Mesodermal cell (in vitro differentiated cells): ENCODE results near the gene ANKRD11. TPM values are rescaled to one million over a fixed set of nuclear protein-coding genes. Genes with fewer than 3 reads are reported as not detected.

Experiments
- H3K27ac ChIP-seq: 2 replicates; pipeline ENCODE4 v1.7.0; 2013; ENCODE audit warnings: mild to moderate bottlenecking, low read depth, low read length, moderate library complexity; ENCODE audit not compliant: severe bottlenecking
- H3K36me3 ChIP-seq: 2 replicates; pipeline ENCODE4 v1.7.1; 2013; ENCODE audit warnings: mild to moderate bottlenecking, low read length, moderate library complexity; ENCODE audit not compliant: control insufficient read depth, insufficient read depth
- H3K4me1 ChIP-seq: one replicate; pipeline ENCODE4 v1.7.1; 2013; ENCODE audit warnings: mild to moderate bottlenecking, low read length; ENCODE audit not compliant: insufficient read depth, control insufficient read depth, poor library complexity, severe bottlenecking
- H3K4me3 ChIP-seq: 2 replicates; pipeline ENCODE4 v1.7.0; 2013; ENCODE audit warnings: low read length, control low read depth, mild to moderate bottlenecking; ENCODE audit not compliant: insufficient read depth, poor library complexity, severe bottlenecking; ENCODE audit errors: extremely low read depth
- H3K9me3 ChIP-seq: 2 replicates; pipeline ENCODE4 v1.7.1; 2013; ENCODE audit warnings: mild to moderate bottlenecking, low read length, moderate library complexity; ENCODE audit not compliant: control insufficient read depth
- WGBS, 2 experiments: methylation state at CpG; one replicate each; pipeline ENCODE4 v1.1.5; 2013; ENCODE audit warnings: missing lambda C conversion rate in 2 of 2; ENCODE audit not compliant: insufficient coverage in 2 of 2; 5-methylcytosine and 5-hydroxymethylcytosine counted together
- polyA plus RNA-seq, 2 experiments: library from polyadenylated mRNA; stranded (reverse); fragments of 50-300 nt; gene quantifications; one replicate each; pipeline ENCODE4 v1.2.3, GENCODE V29; 2013

Gene ANKRD11
- 97.2 TPM for polyA plus RNA-seq (2013, experiment 1 of 2)
- 73.2 TPM for polyA plus RNA-seq (2013, experiment 2 of 2)

- peak within 1 kb of the TSS; percentile 83 for H3K4me3 ChIP-seq
- peaks cover 13% of the 10 kb centered on the region for H3K36me3 ChIP-seq
- H3K27ac ChIP-seq, result peak within 1 kb of the TSS; percentile 93
- H3K4me1 ChIP-seq, result peaks cover 14% of the 10 kb centered on the region
- 0% methylated on average over 67 to 91 of the region's 96 CpGs for WGBS, 2 experiments
- H3K9me3 ChIP-seq, result no peaks in the 10 kb centered on the region
These were observed at the start of gene ANKRD11 for GRCh38 chr16:89490439-89491237. Gene ANKRD11, minus strand, starts transcription at chr16:89490561. Its CDS starts 173,542 bp downstream, at chr16:89317019.

GRCh38 chr16:89538286-89538685, 47.9 kb upstream of the ANKRD11 start:
- 98 to 100% methylated on average over 10 to 11 of the region's 12 CpGs for WGBS, 2 experiments
- Histone ChIP-seq H3K36me3 (peaks cover 76% of the 10 kb centered on the region), H3K4me1 (no peaks in the 10 kb centered on the region)

GRCh38 chr16:89537549-89537925, 47.2 kb upstream of the ANKRD11 start:
- Histone ChIP-seq H3K4me3 (no peak overlapping the region), H3K9me3 (no peaks in the 10 kb centered on the region), H3K36me3 (peaks cover 81% of the 10 kb centered on the region), H3K27ac (no peak overlapping the region), H3K4me1 (no peaks in the 10 kb centered on the region)
- 92 to 99% methylated on average over 7 of the region's 7 CpGs for WGBS, 2 experiments

More at GRCh38 chr16:89538286-89538685, 47.9 kb upstream of the ANKRD11 start:
- no peaks in the 10 kb centered on the region for H3K9me3 ChIP-seq
- H3K4me3 ChIP-seq, result no peak overlapping the region
- no peak overlapping the region for H3K27ac ChIP-seq

- Histone ChIP-seq H3K4me3 (no peak overlapping the region), H3K27ac (no peak overlapping the region), H3K36me3 (peaks cover 83% of the 10 kb centered on the region), H3K4me1 (no peaks in the 10 kb centered on the region), H3K9me3 (no peaks in the 10 kb centered on the region)
- WGBS, 2 experiments, result 95% methylated on average over 35 to 36 of the region's 36 CpGs
These were observed 46.7 kb upstream of the ANKRD11 start for GRCh38 chr16:89536886-89537548.

DNA sequence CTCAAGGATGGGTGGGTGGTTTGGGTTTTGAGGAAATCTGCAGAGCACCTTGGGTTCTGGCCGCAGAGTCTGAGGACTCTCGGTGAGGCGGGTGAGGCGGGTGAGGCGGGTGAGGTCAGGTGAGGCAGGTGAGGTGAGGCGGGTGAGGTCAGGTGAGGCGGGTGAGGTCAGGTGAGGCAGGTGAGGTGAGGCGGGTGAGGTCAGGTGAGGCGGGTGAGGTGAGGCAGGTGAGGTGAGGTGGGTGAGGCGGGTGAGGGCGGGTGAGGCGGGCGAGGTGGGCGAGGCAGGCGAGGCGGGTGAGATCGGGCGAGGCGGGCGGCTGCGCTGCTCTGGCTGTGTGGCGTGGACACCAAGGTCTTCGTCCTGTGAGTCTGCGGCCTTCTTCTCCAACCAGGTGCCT, 46.0 kb upstream of the ANKRD11 start:
- peaks cover 83% of the 10 kb centered on the region for H3K36me3 ChIP-seq
- no peak overlapping the region for H3K4me3 ChIP-seq
- 97% methylated on average over 5 to 14 of the region's 24 CpGs for WGBS, 2 experiments
- no peaks in the 10 kb centered on the region for H3K4me1 ChIP-seq
- H3K9me3 ChIP-seq, result no peaks in the 10 kb centered on the region
- H3K27ac ChIP-seq, result no peak overlapping the region

- WGBS, 2 experiments, result 97% methylated on average over 9 to 10 of the region's 11 CpGs
- no peak overlapping the region for H3K4me3 ChIP-seq
- no peaks in the 10 kb centered on the region for H3K9me3 ChIP-seq
- H3K36me3 ChIP-seq, result peaks cover 82% of the 10 kb centered on the region
- H3K27ac ChIP-seq, result no peak overlapping the region
- H3K4me1 ChIP-seq, result no peaks in the 10 kb centered on the region
These were observed 43.9 kb upstream of the ANKRD11 start for GRCh38 chr16:89534252-89534756.

GRCh38 chr16:89531821-89532526, 41.6 kb upstream of the ANKRD11 start:
- no peaks in the 10 kb centered on the region for H3K9me3 ChIP-seq
- no peak overlapping the region for H3K4me3 ChIP-seq
- H3K4me1 ChIP-seq, result no peaks in the 10 kb centered on the region
- H3K27ac ChIP-seq, result no peak overlapping the region
- peaks cover 85% of the 10 kb centered on the region for H3K36me3 ChIP-seq
- 97 to 98% methylated on average over 20 to 25 of the region's 31 CpGs for WGBS, 2 experiments

DNA sequence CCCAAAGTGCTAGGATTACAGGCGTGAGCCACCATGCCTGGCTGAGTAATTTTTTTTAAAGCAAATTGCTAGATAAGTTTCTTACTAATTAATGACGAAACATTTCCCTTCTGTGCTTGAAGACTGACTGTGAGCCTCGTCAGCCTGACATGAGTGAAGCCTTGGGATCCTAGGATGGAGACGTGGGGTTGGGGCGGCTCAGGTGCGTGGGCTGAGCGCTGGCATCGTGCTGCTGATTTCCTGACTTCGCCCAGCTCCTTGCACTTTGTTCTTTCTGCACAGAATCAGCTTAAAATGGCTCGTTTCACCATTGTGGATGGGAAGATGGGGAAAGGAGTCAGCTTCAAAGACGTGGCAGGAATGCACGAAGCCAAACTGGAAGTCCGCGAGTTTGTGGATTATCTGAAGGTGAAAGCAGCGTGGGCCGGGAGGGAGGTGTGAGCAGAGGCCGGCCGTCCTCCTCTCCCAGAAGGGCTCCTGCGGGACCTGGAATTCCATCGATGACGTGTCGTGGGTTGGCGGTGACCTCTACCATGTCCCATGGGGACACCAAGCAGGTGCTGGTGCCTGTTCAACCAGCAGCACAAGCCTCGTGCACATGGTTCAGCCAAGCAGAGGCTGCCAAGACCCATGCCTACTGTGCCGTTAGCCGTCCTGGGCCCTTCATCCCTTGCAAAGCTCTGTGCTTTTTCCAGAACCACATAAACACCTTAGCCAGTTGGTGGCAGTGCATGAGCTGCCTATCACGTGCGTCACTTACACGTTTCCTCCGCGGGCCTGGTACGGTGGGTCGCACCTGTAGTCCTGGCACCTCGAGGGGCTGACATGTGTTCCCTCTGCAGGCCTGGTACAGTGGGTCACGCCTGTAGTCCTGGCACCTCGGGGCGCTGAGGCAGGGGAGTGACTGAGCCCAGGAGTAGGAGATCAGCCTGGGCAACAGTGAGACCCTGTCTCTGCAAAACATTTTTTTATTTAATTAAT, 40.3 kb upstream of the ANKRD11 start:
- WGBS, 2 experiments, result 94 to 97% methylated on average over 35 to 37 of the region's 37 CpGs

DNA sequence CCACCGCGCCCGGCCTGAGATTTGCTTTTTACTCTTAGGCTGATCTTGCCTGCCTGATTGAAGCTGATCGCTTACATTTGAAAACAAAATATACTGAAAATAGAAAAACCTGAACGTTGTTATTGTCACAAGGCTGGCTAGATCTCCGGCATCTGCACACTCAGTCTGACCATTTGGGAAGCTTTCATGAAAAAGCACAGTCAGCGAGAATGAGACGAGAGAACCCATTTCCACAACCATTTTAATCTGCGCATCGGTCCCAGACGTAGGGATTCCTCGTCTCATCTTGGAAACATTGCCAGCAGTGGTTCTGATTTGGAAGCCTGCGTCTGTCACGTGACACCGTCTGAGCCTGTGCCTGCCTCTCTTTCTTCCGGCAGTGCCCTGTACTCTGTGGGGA, 38.7 kb upstream of the ANKRD11 start:
- no peaks in the 10 kb centered on the region for H3K9me3 ChIP-seq
- peaks cover 93% of the 10 kb centered on the region for H3K36me3 ChIP-seq
- no peaks in the 10 kb centered on the region for H3K4me1 ChIP-seq
- 85 to 98% methylated on average over 11 to 16 of the region's 16 CpGs for WGBS, 2 experiments
- no peak overlapping the region for H3K27ac ChIP-seq
- no peak overlapping the region for H3K4me3 ChIP-seq

More for the DNA sequence above, 40.3 kb upstream of the ANKRD11 start:
- Histone ChIP-seq H3K27ac (no peak overlapping the region), H3K36me3 (peaks cover 92% of the 10 kb centered on the region), H3K9me3 (no peaks in the 10 kb centered on the region), H3K4me1 (no peaks in the 10 kb centered on the region), H3K4me3 (no peak overlapping the region)
